G401 (cell line): Measurements from ENCODE around the gene RSAD1. TPM values are rescaled to one million over a fixed set of nuclear protein-coding genes. Genes with fewer than 3 reads are reported as not detected.

Experiments
- DNase-seq: peaks from one replicate; pipeline ENCODE4 v3.0.0-alpha.2; 2015; ENCODE audit warnings: low spot score
- in situ Hi-C: cut with HindIII; loops from 2 replicates; pipeline ENCODE4 v1.10.0; 2016; ENCODE audit warnings: low sequenced_read_pairs, mixed read lengths
- total RNA-seq: library from RNA; depleted of rRNA; stranded (reverse); fragments of >200 nt; shearing (Covaris generic); gene quantifications from 2 replicates; pipeline ENCODE4 v1.2.3, GENCODE V29; 2014; rRNA removed

Gene RSAD1
- total RNA-seq, result 31.9 and 34.5 TPM in 2 replicates

- DNase-seq, result peak; percentile 84
- in situ Hi-C loops, result no loop called here
Measured at GRCh38 chr17:50478391-50479381, at the start of gene RSAD1. Gene RSAD1, plus strand, starts transcription at chr17:50478860. Its CDS starts 25 bp downstream, at chr17:50478885.

- no peak for DNase-seq
- in situ Hi-C loops, result loop anchor here (5.0 kb wide), 1 partner anchor 43 kb away; no protein-coding TSS in a partner anchor
Measured at GRCh38 chr17:50429793-50430192, 48.9 kb upstream of the RSAD1 start.

GRCh38 chr17:50430821-50431618, 47.6 kb upstream of the RSAD1 start:
- DNase-seq, result no peak
- in situ Hi-C loops, result no loop called here

- no peak for DNase-seq
- in situ Hi-C loops, result no loop called here
Measured at GRCh38 chr17:50432125-50432762, 46.4 kb upstream of the RSAD1 start.

DNA sequence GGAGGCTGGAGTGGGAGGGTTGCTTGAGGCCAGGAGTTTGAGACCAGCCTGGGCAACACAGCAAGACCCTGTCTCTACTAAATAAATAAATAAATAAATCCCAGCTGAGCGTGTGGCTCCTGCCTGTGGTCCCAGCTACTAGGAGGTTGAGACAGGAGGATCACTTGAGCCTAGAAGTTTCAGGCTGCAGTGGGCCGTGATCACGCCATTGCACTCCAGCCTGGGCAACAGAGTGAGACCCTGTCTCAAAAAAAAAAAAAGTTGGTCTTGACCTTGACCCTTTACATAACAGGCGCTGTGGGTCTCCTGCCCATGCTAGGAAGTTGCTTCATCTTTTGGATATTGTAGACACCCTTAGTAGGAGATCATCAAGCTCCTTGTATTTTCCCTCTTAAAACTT, 41.3 kb upstream of the RSAD1 start:
- in situ Hi-C loops, result no loop called here

DNA sequence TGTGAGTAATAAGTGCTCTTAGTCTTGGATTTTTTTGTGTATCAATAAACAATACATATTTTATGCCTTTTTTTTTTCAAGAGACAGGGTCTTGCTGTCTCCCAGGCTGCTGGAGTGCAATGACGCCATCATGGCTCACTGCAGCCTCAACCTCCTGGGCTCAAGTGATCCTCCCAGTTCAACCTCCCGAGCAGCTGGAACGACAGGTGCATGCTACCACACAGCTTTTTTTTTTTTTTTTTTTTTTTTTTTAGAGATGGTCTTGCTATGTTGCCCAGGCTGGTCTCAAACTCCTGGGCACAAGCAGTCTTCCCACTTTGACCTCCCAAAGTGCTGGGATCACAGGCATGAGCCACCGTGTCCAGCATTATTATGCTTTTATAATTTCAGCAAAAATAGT, 39.7 kb upstream of the RSAD1 start:
- no peak for DNase-seq
- in situ Hi-C loops, result no loop called here

More for the DNA sequence above, 41.3 kb upstream of the RSAD1 start:
- DNase-seq, result no peak

DNA sequence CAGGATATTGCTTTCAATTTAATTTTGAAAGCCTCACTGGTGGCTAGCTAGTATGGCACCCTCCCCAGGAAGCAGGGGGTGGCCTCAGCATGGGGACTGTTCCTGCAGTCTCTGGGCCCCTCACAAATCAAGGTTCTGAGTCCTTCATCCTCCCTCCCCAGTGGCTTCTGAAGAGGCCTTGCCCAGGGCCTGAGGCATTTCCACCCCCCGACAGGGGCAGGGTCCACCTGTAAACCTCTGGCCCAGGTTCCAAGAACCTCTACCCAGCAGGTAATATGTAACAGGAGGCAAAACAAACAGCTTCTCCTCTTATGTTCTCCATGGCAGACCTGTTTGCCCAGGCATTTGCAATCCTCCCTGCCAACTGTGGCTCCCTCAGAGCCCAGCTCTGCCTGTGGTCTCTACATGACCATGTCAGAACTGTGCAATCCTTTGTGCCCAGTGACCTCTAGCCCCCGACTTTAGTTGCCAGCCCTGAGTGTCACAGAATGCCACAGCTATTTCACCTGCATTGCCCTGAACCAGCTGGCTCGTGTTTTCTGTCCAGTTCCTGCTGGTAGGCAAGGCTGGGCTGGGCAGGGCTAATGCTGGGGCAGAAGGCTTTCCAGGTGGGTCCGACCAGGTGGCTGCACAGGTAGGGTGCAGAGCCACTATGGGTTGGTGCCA, 38.4 kb upstream of the RSAD1 start:
- DNase-seq, result peak; percentile 88
- in situ Hi-C loops, result no loop called here

- in situ Hi-C loops, result no loop called here
- DNase-seq, result no peak
Measured at GRCh38 chr17:50440838-50441829, 37.5 kb upstream of the RSAD1 start.

DNA sequence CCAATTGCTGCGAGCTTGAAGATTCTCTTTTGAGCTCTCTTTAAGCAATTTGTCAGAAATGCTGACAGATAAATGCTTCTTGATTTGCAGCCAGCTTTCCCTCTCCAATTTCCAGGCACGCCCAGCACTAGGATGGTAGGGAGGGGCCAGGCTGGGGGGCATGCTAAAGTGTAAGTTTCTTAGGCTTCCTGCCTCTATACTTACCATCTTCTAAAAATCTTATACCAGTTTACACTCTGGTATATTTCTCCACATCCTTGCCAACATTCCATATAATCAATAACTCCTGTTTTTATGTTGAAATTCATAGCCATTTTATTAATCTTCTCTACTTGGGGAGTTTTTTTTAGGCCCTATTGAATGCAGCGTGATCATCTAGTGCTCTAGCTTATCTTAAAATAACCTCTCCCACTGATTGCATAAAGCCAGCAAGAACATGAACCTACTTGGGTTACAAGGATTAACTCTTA, 35.1 kb upstream of the RSAD1 start:
- in situ Hi-C loops, result no loop called here
- peak; percentile 35 for DNase-seq

- DNase-seq, result no peak
- in situ Hi-C loops, result no loop called here
Measured at GRCh38 chr17:50444841-50445715, 33.6 kb upstream of the RSAD1 start.

GRCh38 chr17:50445730-50446325, 32.8 kb upstream of the RSAD1 start:
- in situ Hi-C loops, result no loop called here
- no peak for DNase-seq

GRCh38 chr17:50447870-50448595, 30.6 kb upstream of the RSAD1 start:
- DNase-seq, result no peak
- in situ Hi-C loops, result no loop called here

- in situ Hi-C loops, result no loop called here
- DNase-seq, result no peak
Measured at GRCh38 chr17:50448643-50449042, 30.0 kb upstream of the RSAD1 start.

DNA sequence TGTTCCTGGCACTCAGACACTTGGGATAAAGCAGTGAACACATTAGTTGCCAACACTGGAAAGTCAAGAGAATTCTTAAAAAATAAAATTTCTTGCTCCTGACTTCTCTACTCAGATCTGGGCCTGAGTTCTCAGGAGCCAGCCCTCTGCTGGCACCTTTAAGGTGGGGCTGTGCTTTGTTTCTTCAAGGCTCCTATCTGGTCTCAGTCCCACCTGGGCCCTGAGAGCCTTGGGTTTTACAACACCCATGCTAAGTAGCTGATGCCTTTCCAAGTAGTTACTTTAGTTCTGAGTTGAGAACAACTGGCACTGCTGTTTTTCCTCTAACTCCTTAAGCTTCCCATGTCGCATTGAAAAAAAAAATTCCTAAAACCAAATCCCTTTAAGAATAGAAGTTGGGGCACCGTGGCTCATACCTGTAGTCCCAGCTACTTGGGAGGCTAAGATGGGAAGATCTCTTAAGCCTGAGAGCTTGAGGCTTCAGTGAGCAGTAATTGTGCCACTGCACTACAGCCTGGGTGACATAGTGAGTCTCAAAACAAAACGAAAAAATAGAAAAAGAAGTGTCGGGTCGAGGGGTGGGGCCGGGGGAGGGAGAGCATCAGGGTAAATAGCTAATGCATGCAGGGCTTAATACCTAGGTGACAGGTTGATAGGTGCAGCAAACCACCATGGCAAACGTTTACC, 26.6 kb upstream of the RSAD1 start:
- in situ Hi-C loops, result no loop called here
- DNase-seq, result no peak

DNA sequence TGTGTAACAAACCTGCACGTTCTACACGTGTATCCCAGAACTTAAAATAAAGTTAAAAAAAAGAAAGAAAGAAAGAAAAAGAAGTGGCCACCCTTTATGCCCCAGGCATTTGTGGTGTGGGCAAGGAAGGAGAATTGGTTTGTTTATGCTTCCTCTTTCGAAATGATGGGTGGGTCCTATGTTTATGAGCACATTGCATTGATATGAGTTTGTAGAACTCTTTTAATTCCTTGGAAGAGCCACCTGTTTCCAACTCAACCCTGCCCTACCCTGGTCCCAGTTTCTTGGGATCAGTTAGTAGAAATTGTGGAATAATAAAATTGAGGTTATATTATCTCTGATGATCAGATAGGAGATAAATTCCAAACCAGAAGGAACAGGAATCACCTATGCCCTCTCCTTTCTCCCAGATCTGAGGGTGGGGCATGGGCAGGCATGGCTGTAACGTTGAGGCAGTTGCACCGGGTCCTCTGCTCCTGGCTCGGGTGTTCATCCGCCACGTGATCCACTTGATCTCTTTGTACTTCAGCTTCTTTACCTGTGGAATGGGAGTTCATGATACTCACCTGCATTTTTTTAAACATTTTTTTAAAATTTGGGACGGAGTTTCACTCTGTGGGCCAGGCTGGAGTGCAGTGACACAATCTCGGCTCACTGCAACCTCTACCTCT, 25.9 kb upstream of the RSAD1 start:
- no peak for DNase-seq
- in situ Hi-C loops, result no loop called here
